Measurements from ENCODE around the gene CCNT1. TPM values are rescaled to one million over a fixed set of nuclear protein-coding genes. Genes with fewer than 3 reads are reported as not detected.
A peak's percentile ranks its signal among the peaks of the same experiment; 100 is the strongest.

CCNT1 gene
- total and polyA plus RNA-seq, 2 of the 4 experiments (the other 2 are of a cell fraction), result 9.0 to 74.0 TPM

GRCh38 chr12:48750215-48750614, 33.7 kb upstream of the CCNT1 start:
- intact Hi-C loops (cut with micrococcal nuclease) (no loop called here), dilution Hi-C loops (cut with HindIII; ENCODE audit: low sequenced_read_pairs, unreplicated experiment) (no loop called here), in situ Hi-C loops (cut with MboI; ENCODE audit: low sequenced_read_pairs) (loop anchor here (5.0 kb wide), 1 partner anchor 47 kb away; no protein-coding TSS in a partner anchor)
- Histone ChIP-seq H3K9me1 (ENCODE audit: insufficient read depth, low read length) (0 out of 2 replicates have a peak, but pooled peaks cover 4% of the 10 kb centered on the region), H3K56ac (ENCODE audit: extremely low read depth, insufficient read depth, low read length) (no peak overlapping the region), H3K4me3 (ENCODE audit: insufficient read depth, low read depth, low read length) (no peak overlapping the region), H3K27me3 (ENCODE audit: control insufficient read depth, insufficient read depth, low read length) (peaks cover 4% of the 10 kb centered on the region), H2BK15ac (ENCODE audit: low read depth, low read length) (no peak overlapping the region), H4K5ac (ENCODE audit: low read depth, low read length) (no peak overlapping the region), H3K23ac (ENCODE audit: low read depth, low read length) (peak overlapping the region; percentile 1; the same call in 1 of the 2 replicates), H3K4me2 (ENCODE audit: low read depth, low read length) (peak overlapping the region; percentile 39; the same call in 1 of the 2 replicates), H2BK5ac (ENCODE audit: low read depth, low read length, poor library complexity, severe bottlenecking) (peak overlapping the region; percentile 27), H3K4ac (ENCODE audit: low read depth, low read length) (0 out of 2 replicates have a peak overlapping the region, but pooled peaks have one; percentile 13), H3K18ac (ENCODE audit: low read depth, low read length) (no peak overlapping the region; the same call in 1 of the 2 replicates), H4K8ac (ENCODE audit: low read depth in 2 of 2, low read length in 2 of 2) (peak overlapping the region in 1 of 2 experiments; percentile 1; a peak in 1 of 4 replicates), H2BK20ac (ENCODE audit: low read depth, low read length) (no peak overlapping the region), H2BK120ac (ENCODE audit: low read depth, low read length) (no peak overlapping the region), H3K27ac (ENCODE audit: insufficient read depth, low read length) (no peak overlapping the region; the same call in 1 of the 2 replicates), H2AK5ac (ENCODE audit: low read depth, low read length) (no peak overlapping the region; the same call in 1 of the 2 replicates), H3K9ac (ENCODE audit: low read depth, low read length) (no peak overlapping the region), H3K14ac (replicated peaks; ENCODE audit: low read depth, low read length) (peak overlapping the region; percentile 23; the same call in 1 of the 2 replicates), H2AFZ (replicated peaks; ENCODE audit: low read length, poor library complexity) (peak overlapping the region; percentile 2), H3K4me1 (ENCODE audit: control insufficient read depth, insufficient read depth, low read length) (peaks cover 2% of the 10 kb centered on the region), H3K79me1 (ENCODE audit: low read depth in 1 of 2, low read length in 2 of 2) (no peaks in the 10 kb centered on the region), H4K20me1 (ENCODE audit: insufficient read depth, low read length) (no peaks in the 10 kb centered on the region), H2AK9ac (replicated peaks; ENCODE audit: low read depth, low read length, poor library complexity) (no peak overlapping the region), H3K9me3 (ENCODE audit: control insufficient read depth, insufficient read depth, low read length) (no peaks in the 10 kb centered on the region), H4K91ac (ENCODE audit: insufficient read depth, low read depth, low read length) (no peak overlapping the region), H3K36me3 (ENCODE audit: control insufficient read depth, insufficient read depth, low read length) (no peaks in the 10 kb centered on the region)
- POLR2A ChIA-PET (ENCODE audit: unreplicated experiment), result interaction anchor here (1.0 kb wide), 1 partner anchor 61 kb away, joined by 3 read pairs; no protein-coding TSS in a partner anchor
- no CpG with 5 or more reads among the region's 1 CpG for WGBS, 2 experiments (ENCODE audit: extremely low coverage in 2 of 2, insufficient read length in 1 of 2)
- ATAC-seq (ENCODE audit: low read depth), result peak; percentile 77
- BruUV-seq (replicated peaks), result no TSS peak
- CTCF ChIA-PET, result interaction anchor here (0.7 to 1.0 kb wide), 2 partner anchors 39 to 64 kb away, joined by 3 read pairs; partner anchors contain the start of gene ADCY6
- DNase-seq, result peak; percentile 73
- no peak for TF ChIP-seq RFX5 (IDR thresholded peaks at IDR 0.05; ENCODE audit: low read depth, low read length)
- peak; percentile 29 for TF ChIP-seq RCOR1 (IDR thresholded peaks at IDR 0.05; ENCODE audit: insufficient replicate concordance, low read length)
- no peak for TF ChIP-seq BHLHE40 (IDR thresholded peaks at IDR 0.05; ENCODE audit: low read depth, low read length)
- TF ChIP-seq CHD1 (IDR thresholded peaks at IDR 0.05; ENCODE audit: low read depth, low read length), result no peak
- no peak for TF ChIP-seq MXI1 (IDR thresholded peaks at IDR 0.05; ENCODE audit: borderline replicate concordance, low read depth, low read length)
- no peak for TF ChIP-seq MAFK (IDR thresholded peaks at IDR 0.05; ENCODE audit: low read depth, low read length)
- TF ChIP-seq MAZ (IDR thresholded peaks at IDR 0.05; ENCODE audit: borderline replicate concordance, low read depth, low read length), result no peak
- TF ChIP-seq, protein P1, sequence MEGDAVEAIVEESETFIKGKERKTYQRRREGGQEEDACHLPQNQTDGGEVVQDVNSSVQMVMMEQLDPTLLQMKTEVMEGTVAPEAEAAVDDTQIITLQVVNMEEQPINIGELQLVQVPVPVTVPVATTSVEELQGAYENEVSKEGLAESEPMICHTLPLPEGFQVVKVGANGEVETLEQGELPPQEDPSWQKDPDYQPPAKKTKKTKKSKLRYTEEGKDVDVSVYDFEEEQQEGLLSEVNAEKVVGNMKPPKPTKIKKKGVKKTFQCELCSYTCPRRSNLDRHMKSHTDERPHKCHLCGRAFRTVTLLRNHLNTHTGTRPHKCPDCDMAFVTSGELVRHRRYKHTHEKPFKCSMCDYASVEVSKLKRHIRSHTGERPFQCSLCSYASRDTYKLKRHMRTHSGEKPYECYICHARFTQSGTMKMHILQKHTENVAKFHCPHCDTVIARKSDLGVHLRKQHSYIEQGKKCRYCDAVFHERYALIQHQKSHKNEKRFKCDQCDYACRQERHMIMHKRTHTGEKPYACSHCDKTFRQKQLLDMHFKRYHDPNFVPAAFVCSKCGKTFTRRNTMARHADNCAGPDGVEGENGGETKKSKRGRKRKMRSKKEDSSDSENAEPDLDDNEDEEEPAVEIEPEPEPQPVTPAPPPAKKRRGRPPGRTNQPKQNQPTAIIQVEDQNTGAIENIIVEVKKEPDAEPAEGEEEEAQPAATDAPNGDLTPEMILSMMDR (conservative IDR thresholded peaks at IDR 0.05; ENCODE audit: low read depth, low read length), result no peak
- no peak for TF ChIP-seq CEBPB (IDR thresholded peaks at IDR 0.05; ENCODE audit: low read depth, low read length)
- TF ChIP-seq, protein P2, sequence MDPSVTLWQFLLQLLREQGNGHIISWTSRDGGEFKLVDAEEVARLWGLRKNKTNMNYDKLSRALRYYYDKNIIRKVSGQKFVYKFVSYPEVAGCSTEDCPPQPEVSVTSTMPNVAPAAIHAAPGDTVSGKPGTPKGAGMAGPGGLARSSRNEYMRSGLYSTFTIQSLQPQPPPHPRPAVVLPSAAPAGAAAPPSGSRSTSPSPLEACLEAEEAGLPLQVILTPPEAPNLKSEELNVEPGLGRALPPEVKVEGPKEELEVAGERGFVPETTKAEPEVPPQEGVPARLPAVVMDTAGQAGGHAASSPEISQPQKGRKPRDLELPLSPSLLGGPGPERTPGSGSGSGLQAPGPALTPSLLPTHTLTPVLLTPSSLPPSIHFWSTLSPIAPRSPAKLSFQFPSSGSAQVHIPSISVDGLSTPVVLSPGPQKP (IDR thresholded peaks at IDR 0.05; ENCODE audit: borderline replicate concordance, low read depth, low read length), result no peak
- TF ChIP-seq FOS (IDR thresholded peaks at IDR 0.05; ENCODE audit: low read depth, low read length), result peak; percentile 20; the same call in 1 of the 2 replicates
- no peak for TF ChIP-seq SMC3 (IDR thresholded peaks at IDR 0.05; ENCODE audit: low read depth, low read length)
